GM12874 (cell line): ENCODE results near the gene ZBTB45.

Source experiments
- CTCF ChIP-seq: IDR thresholded peaks from 2 replicates; pipeline ENCODE4 v1.5.1; 2011; ENCODE audit warnings: low read depth, mild to moderate bottlenecking, control low read depth, low read length, moderate library complexity; ENCODE audit not compliant: insufficient read depth

Gene ZBTB45

DNA sequence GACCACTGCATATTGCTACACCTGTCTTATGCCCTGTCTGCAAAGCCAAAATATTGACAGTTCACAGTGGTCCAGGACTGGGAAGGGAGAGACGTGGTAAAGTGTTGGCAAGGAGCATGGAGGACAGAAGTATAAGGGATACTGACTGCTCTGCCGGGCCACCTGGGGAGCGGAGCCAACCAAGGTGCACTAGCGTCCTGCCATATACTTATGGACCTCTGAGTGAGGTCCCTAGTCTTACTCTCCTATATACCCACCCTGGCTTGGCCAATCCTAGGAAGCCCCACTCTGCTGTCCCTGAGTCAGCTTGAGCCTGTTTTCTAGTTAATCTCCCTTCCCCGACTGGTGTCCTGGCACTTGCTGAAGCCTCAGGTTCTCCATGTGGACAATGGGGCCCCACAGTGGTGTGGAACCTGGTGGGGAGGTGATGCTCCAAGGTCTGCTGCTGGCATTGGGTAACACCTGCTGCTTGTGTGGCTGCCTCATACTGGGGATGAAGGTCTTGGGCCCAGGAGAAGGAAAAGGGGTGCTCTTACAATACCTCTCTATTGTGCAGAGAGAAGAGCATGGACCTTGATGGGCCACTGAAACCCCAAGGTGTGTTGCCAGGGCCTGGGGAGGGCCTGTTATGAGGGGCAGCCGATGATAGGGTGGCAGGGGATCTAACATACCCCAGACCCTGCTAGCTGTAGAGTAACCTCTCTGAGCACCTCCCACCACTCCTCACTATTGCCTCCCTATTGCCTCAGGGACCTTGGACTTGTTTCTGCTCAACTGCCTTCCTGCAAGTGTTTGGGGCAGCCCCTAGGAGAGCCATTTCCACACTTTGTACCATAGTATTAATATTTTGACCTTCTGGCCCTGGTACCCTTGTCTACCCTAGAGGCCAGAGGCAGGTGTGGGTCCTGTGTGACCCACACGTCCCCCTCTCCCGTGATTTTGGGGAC lies 17.5 kb upstream of the ZBTB45 start:
- no peak for TF ChIP-seq CTCF

DNA sequence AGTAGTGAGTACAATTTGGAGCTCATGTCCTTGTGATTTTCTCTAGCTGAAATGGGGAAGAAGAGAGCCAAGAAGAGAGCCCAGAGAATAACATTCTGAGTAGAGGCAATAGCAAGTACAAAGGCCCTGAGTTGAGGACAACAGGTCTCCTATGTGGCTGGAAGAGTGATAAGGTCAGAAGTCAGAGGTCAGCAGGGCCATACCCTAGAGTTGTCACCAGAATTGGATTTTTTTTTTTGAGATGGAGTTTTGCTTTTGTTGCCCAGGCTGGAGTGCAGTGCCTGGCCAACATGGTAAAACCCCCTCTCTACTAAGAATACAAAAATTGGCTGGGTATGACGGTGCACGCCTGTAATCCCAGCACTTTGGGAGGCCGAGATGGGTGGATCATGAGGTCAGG lies 16.2 kb upstream of the ZBTB45 start:
- TF ChIP-seq CTCF, result no peak

GRCh38 chr19:58531034-58531840 lies 11.6 kb upstream of the ZBTB45 start:
- no peak for TF ChIP-seq CTCF

DNA sequence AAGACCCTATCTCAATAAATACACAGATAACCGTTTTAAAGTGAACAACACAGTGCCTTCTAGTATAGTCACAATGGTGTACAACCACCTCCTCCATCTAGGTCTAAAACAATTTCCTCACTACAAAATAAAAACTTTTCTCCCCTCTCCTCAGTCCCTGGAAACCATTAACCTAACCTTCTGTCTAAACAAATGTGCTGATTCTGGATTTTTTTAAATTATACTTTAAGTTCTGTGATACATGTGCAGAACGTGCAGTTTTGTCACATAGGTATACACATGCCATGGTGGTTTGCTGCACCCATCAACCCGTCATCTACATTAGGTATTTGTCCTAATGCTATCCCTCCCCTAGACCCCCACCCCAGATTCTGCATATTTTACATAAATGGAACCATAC lies 9.8 kb upstream of the ZBTB45 start:
- no peak for TF ChIP-seq CTCF

GRCh38 chr19:58522709-58523108 lies 3.1 kb upstream of the ZBTB45 start:
- no peak for TF ChIP-seq CTCF

GRCh38 chr19:58521651-58522050 lies 2.0 kb upstream of the ZBTB45 start:
- no peak for TF ChIP-seq CTCF

DNA sequence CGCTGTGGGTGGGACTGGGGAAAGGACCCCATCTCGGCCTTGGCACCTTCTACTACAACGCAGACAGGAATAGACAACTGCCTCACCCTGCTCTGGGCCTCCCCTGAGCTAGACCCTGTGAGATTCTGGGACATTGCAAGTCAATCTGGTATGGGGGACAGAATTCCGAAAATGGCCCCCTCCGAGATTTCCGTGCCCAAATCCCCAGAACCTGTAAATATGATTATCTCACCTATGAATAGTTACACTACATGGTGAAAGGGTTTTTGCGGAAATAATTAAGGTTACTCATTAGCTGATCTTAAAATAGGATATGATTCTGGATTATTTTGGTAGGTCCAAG lies 618 bp upstream of the ZBTB45 start:
- no peak for TF ChIP-seq CTCF
